HS-5 (cell line): ENCODE results near the gene AP3B1.

ENCODE experiments used
- DNase-seq: peaks from one replicate; pipeline ENCODE4 v3.0.0-alpha.2; 2012; ENCODE audit warnings: low read depth

AP3B1 gene

GRCh38 chr5:78002690-78003089, 291.8 kb downstream of the AP3B1 start:
- no peak for DNase-seq

DNA sequence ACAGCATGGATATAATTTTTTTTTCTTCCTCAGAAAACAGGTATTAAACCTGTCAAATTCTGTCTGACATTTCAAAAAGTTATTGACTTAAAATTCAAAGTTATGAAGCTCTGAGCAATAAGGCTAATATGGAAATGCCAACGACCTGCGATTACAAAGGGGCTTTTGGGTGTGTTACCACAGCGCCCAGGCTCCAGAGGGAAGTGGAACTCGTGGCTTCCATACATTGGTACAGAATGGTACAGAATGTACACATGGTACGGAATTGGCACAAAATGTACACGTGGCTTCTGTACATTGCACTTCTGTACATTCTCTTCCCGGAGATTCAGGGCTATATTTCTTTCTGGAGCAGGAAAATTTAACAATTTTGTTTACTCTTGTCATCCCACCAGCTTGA, 293.3 kb downstream of the AP3B1 start:
- no peak for DNase-seq

- DNase-seq: no peak
These were observed 294.3 kb downstream of the AP3B1 start for GRCh38 chr5:78000191-78000590.

DNA sequence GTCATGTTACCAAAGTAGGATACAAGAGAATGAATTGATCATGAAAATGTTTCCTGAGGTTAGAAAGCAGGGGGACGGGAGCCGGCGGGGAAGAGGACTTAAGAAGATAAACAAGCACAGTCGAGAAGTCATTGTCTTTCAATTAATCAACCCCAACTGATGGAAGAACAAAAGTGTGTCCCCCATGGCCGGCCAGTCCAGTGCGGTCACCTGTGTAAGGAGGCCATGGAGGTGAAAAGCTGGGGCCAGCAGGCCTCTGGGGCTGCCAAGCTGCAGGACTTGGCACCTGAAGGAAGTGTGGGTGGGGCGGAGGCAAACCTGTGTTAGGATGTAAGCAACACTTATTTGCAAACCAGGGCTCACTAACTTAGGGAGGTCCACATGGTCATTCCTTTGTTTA, 295.1 kb downstream of the AP3B1 start:
- DNase-seq: no peak

GRCh38 chr5:77996943-77997342, 297.6 kb downstream of the AP3B1 start:
- no peak for DNase-seq

DNA sequence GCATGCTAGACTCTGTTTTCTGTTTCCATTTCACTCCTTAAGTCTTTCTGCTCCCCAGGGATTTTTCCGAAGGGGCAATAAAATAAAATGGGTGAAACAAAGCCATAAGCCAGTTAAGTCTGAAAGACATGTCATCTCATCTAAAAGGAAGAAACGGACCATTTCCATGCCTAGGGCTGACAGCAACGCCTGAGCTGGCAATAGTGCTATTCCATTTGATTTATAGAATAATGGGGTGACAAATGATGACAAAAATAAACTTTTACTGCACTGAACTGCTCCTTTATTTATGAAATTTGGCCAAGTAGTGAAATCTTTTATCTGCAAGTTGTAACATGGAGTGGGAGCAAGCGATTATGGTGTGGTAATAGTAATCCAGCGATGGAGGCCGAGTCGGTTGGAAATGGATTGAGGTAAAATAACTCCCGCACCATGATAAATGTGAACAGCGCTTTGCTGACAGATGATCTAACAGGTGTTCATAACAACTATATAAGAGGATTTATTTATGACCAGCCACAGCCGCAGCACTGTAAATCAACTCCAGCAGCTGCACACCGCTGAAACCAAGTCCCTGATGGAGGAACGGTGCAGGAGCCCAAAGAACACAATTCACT, 298.6 kb downstream of the AP3B1 start:
- DNase-seq: no peak

- DNase-seq: no peak
These were observed 299.6 kb downstream of the AP3B1 start for GRCh38 chr5:77994943-77995342.

- no peak for DNase-seq
These were observed 300.6 kb downstream of the AP3B1 start for GRCh38 chr5:77993855-77994318.

GRCh38 chr5:77993141-77993854, 301.2 kb downstream of the AP3B1 start:
- DNase-seq: no peak

- no peak for DNase-seq
These were observed 303.4 kb downstream of the AP3B1 start for GRCh38 chr5:77991084-77991483.

- DNase-seq: no peak
These were observed 304.5 kb downstream of the AP3B1 start for GRCh38 chr5:77990020-77990419.

DNA sequence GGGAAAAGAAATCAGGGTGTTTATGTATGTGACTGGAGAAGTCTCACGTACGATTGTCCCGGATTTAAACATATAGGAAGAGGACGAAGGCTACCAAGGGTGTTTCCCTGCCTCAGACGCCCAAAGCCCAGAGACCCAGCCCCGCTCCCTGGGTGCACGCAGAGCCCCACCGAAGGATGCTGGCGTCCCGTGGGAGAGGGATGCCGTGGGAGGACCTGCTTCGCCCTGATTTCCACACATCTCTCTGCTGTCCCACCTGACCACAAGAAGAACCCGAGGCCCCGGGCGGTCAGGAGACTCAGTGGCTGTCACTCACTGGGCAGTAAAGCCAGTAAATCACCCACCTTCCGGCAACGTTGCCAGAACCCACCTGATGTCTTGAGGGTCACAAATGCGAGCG, 306.5 kb downstream of the AP3B1 start:
- no peak for DNase-seq

- DNase-seq: no peak
These were observed 307.2 kb downstream of the AP3B1 start for GRCh38 chr5:77987331-77987730.

DNA sequence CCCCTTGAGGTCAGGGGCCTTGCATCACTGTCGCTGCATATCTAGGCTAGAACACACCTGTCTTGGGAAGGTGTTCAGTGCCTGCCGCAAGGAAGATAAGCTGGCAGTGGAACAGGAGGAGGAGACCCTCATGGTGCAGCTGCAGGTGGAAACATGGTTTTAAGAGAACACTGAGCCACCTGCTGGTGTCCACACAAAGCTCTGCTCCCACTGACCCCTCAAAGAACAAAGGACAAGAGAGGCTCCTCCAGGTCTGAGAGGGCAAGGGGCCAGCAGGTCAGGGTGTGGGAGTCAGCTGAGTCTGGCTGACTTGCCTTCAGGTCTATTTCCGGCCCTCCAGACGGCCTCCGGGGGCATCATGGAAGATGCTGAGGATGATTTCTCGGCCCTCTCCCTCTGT, 308.2 kb downstream of the AP3B1 start:
- DNase-seq: no peak

- DNase-seq: no peak
These were observed 309.3 kb downstream of the AP3B1 start for GRCh38 chr5:77985247-77985646.

DNA sequence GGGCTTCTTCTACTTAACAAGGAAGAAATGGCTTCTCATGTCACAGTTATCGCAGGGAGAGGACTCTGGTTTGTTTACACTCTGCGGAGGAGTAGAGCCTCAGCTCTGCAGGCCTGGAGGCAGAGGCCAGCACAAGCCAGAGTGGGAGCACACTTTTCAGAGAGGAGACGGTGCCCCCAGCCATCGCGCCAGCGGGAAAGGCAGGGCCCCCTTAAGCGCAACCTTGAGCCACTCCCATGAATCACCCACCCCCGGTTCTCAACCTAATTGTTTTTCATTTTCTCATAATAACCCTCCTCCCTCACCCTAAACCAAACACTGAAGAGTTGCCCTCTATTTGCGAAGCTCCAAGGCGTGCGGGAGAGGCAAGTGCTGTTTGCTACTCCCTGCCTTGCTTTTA, 309.9 kb downstream of the AP3B1 start:
- DNase-seq: no peak

DNA sequence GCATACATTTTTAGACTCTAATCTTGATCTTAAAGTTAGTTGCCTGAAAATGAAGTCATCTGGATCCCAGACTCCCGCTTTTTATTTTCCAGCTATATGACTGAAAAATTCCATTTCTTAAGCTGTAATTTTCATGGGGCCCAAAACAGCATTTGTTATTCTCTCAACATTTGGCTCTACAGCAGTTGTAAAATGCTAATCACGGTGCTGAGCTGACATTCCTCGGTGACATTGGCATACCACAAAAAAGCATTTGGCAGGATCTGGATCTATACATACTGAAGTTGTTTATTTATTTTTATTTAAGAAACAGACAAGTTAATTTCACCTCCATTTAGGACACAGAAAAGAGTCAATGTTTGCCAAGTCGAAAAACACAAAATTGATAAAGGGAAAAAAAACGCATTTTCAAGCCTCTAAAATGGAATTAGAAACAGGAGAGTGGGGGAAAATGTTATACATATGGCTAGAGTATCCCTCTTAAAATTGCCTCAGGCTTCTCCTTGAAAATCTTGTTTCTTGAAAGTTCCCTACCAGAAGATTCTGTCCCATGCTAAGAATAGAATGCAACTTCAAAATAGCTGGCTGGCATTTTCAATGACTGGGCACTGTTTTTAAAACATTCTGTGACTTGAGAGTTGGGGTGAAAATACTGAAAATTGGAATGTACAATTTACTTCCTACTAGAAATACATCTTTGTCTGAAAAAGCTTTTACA, 310.9 kb downstream of the AP3B1 start:
- no peak for DNase-seq

DNA sequence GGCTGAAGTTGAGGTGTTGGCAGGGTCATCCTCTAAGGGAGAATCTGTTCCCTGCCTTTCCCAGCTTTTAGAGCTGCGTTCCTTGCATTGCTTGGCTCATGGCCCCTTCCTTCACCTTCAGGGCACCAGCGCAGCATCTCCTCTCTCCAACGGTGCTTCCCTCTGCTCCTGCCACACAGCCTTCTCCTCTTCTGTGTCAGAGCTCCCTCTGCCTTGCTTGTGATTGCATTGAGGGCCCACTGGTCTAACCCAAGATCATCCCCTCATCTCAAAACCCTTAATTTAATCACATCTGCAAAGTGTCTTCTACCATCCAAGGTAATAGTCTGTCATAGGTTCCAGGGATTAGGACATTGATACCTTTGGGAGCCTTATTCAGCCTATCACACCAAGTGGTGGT, 312.7 kb downstream of the AP3B1 start:
- DNase-seq: no peak

DNA sequence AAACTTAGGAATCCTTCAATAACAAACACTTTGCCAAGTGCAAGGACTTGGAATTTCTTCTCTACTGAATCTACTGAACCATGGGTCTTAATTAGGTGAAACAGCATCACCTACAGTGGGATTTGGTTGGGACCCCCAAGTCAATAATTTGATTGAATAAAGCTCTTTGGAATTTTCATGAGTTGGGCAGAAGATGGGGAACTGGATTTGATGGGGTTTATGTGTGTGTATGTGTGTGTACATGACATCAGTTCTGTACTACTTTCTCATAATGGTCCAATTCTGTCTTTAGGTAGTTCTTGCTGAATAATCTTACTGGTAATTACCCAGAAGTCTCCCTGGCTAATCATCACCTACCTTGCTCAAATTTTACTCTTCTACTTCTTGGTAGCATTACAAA, 319.9 kb downstream of the AP3B1 start:
- DNase-seq: no peak

DNA sequence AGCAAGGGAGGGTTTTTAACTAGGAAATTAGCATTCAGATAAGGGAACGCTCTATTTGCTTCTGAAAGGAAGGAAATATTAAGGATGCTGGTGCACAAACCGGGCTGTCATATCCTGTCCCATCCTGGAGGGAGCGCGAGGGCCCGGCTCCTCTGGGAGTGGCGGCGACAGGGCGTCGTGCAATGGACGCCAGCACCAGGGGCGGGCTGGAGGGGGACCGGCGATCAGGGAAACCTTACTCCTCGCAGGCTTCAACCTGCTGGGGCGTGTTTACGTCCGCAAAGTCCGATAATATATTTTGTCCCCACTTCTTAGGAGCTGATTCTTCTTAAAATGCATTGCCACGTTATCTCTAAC, 321.3 kb downstream of the AP3B1 start:
- DNase-seq: no peak

- no peak for DNase-seq
These were observed 321.8 kb downstream of the AP3B1 start for GRCh38 chr5:77972469-77973252.

DNA sequence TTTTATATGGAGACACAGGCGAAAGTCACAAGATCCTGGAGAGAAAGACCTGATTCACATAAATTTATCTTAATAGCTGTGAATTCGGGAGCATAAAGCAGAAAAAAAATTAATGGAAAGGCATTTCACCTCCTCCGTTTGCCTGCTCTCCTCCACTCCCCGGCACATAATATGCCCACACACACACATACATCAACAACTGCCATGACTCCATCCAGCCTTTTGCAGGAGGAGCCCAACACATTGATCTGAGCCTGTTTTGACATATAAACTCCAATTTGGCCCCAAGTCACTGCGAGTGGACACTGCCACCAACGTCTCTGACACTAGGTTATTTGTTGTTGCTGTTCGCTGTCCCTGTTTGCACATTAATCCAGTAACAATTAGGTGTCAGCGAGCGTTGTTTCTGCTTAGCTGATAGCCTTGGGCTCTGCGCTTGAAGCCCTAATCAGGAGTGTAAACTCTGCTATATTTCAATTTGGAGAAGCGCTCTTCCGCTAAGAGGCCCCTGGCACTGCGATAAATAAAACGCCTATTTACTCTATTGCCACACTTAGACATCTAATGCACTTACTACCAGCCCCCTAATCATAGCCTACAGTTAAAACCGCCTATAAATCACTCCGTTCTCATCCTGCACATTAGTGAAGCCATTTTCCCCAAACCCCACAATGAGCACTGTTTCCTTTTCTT, 322.6 kb downstream of the AP3B1 start:
- DNase-seq: no peak
